ENCODE measurements around the gene PPP2R3B. TPM values are rescaled to one million over a fixed set of nuclear protein-coding genes. Genes with fewer than 3 reads are reported as not detected.
"Not testable (repeated sequence)": the region's sequence is repeated elsewhere in the genome, so short reads cannot be mapped to it uniquely, and the experiment has no call there.

PPP2R3B gene
- total RNA-seq, 4 donors from 2014 or later = 4.5 to 12.0 (median 5.7) TPM

DNA sequence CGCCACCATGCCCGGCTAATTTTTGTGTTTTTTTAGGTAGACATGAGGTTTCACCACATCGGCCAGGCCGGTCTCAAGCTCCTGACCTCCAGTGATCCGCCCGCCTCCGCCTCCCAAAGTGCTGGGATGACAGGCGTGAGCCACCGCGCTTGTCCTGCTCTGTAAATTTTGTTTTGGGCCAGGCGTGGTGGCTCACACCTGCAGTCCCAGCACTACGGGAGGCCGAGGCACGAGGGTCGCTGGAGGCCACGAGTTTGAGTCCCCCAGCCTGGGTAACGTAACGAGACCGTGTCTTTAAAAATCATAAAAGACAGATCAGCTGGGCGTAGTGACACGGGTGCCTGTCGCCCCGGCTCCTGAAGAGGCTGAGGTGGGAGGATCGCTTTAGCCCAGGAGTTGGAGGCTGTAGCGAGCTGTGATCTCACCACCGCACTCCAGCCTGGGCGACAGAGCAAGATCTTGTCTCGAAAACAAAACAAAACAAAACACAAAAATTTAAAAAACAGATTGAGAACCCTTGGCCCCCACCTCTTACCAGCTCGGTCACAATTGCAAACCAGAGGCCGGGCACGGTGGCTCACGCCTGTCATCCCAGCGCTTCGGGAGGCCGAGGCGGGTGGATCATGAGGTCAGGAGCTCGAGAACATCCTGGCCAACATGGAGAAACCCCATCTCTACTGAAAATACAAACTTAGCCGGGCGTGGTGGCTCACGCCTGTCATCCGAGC, 34.0 kb upstream of the PPP2R3B start:
- no peak for DNase-seq (ENCODE audit: low spot score)
- TF ChIP-seq, protein P1, sequence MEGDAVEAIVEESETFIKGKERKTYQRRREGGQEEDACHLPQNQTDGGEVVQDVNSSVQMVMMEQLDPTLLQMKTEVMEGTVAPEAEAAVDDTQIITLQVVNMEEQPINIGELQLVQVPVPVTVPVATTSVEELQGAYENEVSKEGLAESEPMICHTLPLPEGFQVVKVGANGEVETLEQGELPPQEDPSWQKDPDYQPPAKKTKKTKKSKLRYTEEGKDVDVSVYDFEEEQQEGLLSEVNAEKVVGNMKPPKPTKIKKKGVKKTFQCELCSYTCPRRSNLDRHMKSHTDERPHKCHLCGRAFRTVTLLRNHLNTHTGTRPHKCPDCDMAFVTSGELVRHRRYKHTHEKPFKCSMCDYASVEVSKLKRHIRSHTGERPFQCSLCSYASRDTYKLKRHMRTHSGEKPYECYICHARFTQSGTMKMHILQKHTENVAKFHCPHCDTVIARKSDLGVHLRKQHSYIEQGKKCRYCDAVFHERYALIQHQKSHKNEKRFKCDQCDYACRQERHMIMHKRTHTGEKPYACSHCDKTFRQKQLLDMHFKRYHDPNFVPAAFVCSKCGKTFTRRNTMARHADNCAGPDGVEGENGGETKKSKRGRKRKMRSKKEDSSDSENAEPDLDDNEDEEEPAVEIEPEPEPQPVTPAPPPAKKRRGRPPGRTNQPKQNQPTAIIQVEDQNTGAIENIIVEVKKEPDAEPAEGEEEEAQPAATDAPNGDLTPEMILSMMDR (IDR thresholded peaks at IDR 0.05) = no peak
- no peak for ATAC-seq (ENCODE audit: low FRiP score)

DNA sequence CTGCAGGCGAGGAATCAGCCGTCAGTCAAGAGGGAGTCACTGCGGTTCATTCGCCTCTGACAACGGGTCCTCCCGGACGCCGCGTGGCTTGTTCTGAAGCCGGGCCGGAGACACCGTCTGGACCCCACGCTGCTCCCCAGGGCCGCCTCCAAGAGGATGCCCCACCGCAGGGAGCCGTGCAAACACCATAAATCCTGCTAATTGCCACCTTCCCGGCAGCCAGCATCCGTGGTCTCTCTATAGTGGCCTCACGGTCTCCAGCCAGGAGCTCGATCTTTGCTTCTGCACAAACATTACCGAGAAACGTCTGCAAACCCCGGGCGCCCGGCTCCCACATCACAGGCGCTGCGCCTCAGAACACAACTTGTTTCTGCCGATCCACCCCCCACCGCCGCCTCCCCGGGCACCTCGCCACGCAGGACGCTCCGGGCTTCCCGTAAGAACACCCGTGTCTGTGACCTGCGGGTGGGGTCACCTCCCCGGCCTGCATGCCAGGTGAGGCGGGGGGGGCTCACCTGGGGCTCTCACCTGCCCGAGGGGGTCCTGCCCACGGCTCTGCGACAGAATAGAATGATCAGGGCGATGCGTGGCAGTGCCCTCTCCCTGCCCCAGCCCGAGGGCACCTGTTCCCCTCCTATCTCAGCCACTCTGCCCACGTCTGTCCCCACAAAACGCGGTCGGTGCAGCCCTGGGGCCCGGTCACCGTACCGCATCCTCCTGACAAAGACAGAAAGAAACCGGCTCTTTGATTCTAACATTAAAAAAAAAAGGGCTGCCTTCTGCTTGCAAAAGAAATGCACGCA, 32.4 kb upstream of the PPP2R3B start:
- TF ChIP-seq, protein P1 (IDR thresholded peaks at IDR 0.05) = no peak
- no peak for ATAC-seq (ENCODE audit: low FRiP score)
- no peak for DNase-seq (ENCODE audit: low spot score)

DNA sequence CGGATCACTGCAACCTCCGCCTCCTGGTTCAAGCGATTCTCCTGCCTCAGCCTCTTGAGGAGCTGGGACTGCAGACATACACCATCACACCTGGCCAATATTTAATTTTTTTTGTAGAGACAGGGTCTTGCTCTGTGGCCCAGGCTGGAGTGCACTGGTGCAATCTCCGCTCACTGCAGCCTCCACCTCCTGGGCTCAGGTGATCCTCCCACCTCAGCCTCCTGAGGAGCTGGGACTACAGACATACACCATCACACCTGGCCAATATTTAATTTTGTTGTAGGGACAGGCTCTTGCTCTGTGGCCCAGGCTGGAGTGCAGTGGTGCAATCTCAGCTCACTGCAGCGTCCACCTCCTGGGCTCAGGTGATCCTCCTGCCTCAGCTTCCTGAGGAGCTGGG, 28.8 kb upstream of the PPP2R3B start:
- not testable (repeated sequence) for DNase-seq (ENCODE audit: low spot score); ATAC-seq (ENCODE audit: low FRiP score)

DNA sequence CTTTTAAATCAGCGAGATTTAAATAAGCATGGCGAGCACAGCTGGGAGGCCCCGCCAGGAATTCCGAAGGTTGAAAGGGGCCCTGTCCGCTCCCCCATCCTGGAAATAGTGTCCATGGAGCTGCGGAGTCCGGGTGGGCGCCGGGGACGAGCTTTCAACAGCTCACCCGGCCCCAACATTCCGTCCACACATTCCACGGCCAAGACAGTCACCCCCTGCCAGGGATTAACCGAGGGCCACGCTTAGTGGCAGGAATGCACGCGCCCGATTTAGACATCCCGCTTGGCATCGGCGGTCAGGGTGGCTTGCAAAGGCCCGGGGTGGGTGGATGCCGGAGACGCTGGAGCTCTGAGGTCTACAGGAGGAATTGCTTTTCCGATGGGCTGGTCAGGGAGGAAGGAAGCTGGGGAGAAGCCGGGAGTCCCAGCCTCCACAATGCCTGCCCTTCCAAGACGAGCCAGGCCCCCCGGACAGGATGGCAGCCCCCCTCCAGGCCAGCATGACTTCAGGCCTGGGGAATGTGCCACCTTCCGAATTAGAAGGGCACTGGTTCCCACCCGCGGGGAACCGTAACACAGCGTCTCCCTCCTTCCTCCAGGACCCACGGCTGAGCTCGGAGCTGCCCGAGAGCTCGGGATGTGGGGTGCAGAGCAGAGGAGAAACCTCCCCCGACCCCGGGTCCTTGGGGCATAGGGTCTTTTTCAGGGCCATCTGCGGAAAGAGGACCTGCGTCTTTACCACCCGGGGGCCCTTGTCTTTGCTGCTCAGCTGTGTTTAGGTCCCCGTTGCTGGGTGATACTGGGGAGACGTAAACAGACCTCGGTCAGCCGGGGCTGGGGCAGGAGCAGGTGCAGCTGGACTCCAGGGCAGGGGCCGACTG, 26.9 kb upstream of the PPP2R3B start:
- ATAC-seq (ENCODE audit: low FRiP score) (no peak), DNase-seq (ENCODE audit: low spot score) (no peak)
- TF ChIP-seq, protein P1 (IDR thresholded peaks at IDR 0.05) = no peak

DNA sequence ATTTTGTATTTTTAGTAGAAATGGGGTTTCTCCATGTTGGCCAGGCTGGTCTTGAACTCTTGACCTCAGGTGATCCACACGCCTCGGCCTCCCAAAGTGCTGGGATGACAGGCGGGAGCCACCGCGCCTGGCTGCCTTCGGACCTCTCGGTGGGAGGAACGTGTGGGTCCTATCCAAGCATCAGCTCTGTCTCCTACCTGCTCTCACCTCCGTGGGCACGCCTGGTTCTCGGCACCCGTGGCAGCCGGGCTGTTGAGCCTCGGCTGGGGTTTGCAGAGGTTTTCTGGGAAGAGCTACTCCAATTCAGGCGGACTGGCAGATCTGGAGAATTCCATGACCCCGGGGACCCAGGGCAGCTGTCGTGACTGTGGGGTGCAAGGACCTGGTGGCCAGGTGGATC, 23.6 kb upstream of the PPP2R3B start:
- DNase-seq (ENCODE audit: low spot score) = no peak
- ATAC-seq (ENCODE audit: low FRiP score) = no peak
- TF ChIP-seq, protein P1 (IDR thresholded peaks at IDR 0.05) = no peak

DNA sequence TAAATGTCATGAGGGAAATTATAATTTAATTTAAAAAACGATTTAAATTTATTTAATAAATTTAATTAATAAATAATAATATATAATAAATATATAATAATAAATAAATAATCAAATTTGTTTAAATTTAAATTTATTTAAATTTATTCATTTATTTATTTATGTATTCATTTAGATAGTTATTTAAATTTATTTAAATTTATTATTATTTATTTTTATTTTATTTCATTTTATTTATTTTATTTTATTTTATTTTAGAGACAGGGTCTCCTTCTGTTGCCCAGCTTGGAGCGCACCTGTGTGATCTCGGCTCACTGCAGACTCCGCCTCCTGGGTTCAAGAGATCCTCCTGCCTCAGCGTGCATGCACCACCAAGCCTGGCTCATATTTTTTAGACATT, 18.4 kb upstream of the PPP2R3B start:
- ATAC-seq (ENCODE audit: low FRiP score) (no peak), DNase-seq (ENCODE audit: low spot score) (no peak)
- TF ChIP-seq, protein P1 (IDR thresholded peaks at IDR 0.05) = no peak

DNA sequence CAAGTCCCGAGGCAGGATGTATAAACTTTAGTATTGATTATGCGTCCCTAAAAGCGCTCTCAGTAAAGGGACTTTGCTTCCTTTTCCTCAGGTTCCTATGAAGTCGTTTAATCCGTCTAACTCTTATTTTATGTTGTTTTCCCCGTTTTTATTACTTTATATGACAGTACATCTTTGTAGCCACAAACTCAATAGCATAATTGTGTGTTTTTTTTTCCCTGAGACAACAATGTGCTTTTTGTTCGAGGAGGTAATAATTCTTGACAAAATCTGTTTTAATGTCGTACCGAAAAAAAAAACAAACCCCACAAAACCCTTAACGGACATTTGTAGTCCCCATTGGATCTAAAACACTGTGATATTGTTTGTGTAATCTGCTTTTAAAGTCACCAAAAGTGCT, 17.9 kb upstream of the PPP2R3B start:
- ATAC-seq (ENCODE audit: low FRiP score) (no peak), DNase-seq (ENCODE audit: low spot score) (no peak)
- TF ChIP-seq, protein P1 (IDR thresholded peaks at IDR 0.05) = no peak
